ENCODE results near the gene BDNF.

Gene BDNF

GRCh38 chr11:27705873-27706820 lies 5.9 kb upstream of the BDNF start:
- no peak for DNase-seq (ENCODE audit: low spot score)

- no peak for DNase-seq (ENCODE audit: low spot score)
These were observed 3.2 kb upstream of the BDNF start for GRCh38 chr11:27703481-27703880.

GRCh38 chr11:27702811-27703210 lies 2.6 kb upstream of the BDNF start:
- no peak for DNase-seq (ENCODE audit: low spot score)

- DNase-seq (ENCODE audit: low spot score), result no peak
These were observed 1.3 kb upstream of the BDNF start for GRCh38 chr11:27701355-27702105.

GRCh38 chr11:27699926-27700350 lies 317 bp downstream of the BDNF start:
- DNase-seq (ENCODE audit: low spot score), result no peak

- no peak for DNase-seq (ENCODE audit: low spot score)
These were observed 871 bp downstream of the BDNF start for GRCh38 chr11:27699242-27699925.

GRCh38 chr11:27698872-27699241 lies 1.4 kb downstream of the BDNF start:
- DNase-seq (ENCODE audit: low spot score), result peak; percentile 64

GRCh38 chr11:27697679-27698275 lies 2.5 kb downstream of the BDNF start:
- no peak for DNase-seq (ENCODE audit: low spot score)

GRCh38 chr11:27696961-27697360 lies 3.3 kb downstream of the BDNF start:
- no peak for DNase-seq (ENCODE audit: low spot score)

- no peak for DNase-seq (ENCODE audit: low spot score)
These were observed 4.1 kb downstream of the BDNF start for GRCh38 chr11:27696115-27696514.

GRCh38 chr11:27694992-27695391 lies 5.3 kb downstream of the BDNF start:
- DNase-seq (ENCODE audit: low spot score), result no peak

- DNase-seq (ENCODE audit: low spot score), result no peak
These were observed 6.9 kb downstream of the BDNF start for GRCh38 chr11:27693398-27693797.

- DNase-seq (ENCODE audit: low spot score), result no peak
These were observed 7.5 kb downstream of the BDNF start for GRCh38 chr11:27692781-27693180.

GRCh38 chr11:27688076-27688475 lies 12.2 kb downstream of the BDNF start:
- no peak for DNase-seq (ENCODE audit: low spot score)

GRCh38 chr11:27681664-27682063 lies 18.6 kb downstream of the BDNF start:
- no peak for DNase-seq (ENCODE audit: low spot score)

- DNase-seq (ENCODE audit: low spot score), result no peak
These were observed 20.9 kb downstream of the BDNF start for GRCh38 chr11:27679136-27680015.

- no peak for DNase-seq (ENCODE audit: low spot score)
These were observed 22.0 kb downstream of the BDNF start for GRCh38 chr11:27678242-27678641.

GRCh38 chr11:27677108-27677507 lies 23.1 kb downstream of the BDNF start:
- DNase-seq (ENCODE audit: low spot score), result no peak

- no peak for DNase-seq (ENCODE audit: low spot score)
These were observed 26.1 kb downstream of the BDNF start for GRCh38 chr11:27673979-27674663.

- no peak for DNase-seq (ENCODE audit: low spot score)
These were observed 27.3 kb downstream of the BDNF start for GRCh38 chr11:27672836-27673464.

Data from kidney capillary endothelial cell (primary cell).